HCT116 (cell line): Measurements from ENCODE around the gene PCDH20. TPM values are rescaled to one million over a fixed set of nuclear protein-coding genes. Genes with fewer than 3 reads are reported as not detected.
"Not testable (repeated sequence)": the region's sequence is repeated elsewhere in the genome, so short reads cannot be mapped to it uniquely, and the experiment has no call there.

Experiments used
- ATAC-seq: fragments of 200-7000 bp; cut with Tn5 transposase; 2 replicates; pipeline ENCODE4 v1.9.1; 2020; ENCODE audit warnings: mild to moderate bottlenecking, moderate library complexity
- BruUV-seq: library from RNA; stranded (reverse); fragments of 400-500 nt; replicated peaks from 2 replicates; lab custom pipeline; 2021; lab: Mats Ljungman, UMichigan
- CTCF ChIA-PET: fragments of 300-600 bp; sonication (Branson Sonifier 250); formaldehyde crosslinking; loops from one replicate; lab custom pipeline; 2021; ENCODE audit warnings: antibody characterized with exemption; lab: Charles Lee
- POLR2A ChIA-PET: fragments of 300-600, 350-600 bp; sonication (Branson Sonifier 250); formaldehyde crosslinking; loops from one replicate; lab custom pipeline; 2021; ENCODE audit warnings: antibody characterized with exemption; lab: Charles Lee
- RAD21 ChIA-PET, 2 experiments: fragments of 300-600 bp; sonication (Branson Sonifier 250); formaldehyde crosslinking; loops; one replicate each; lab custom pipeline; 2023; ENCODE audit warnings: low total read pairs in 2 of 2; ENCODE audit not compliant: uncharacterized antibody in 2 of 2, unreplicated experiment in 2 of 2, low non-redundant PET in 1 of 2; lab: Charles Lee
- DNase-seq: peaks from one replicate; pipeline ENCODE4 v3.0.0-alpha.2; 2010; ENCODE audit warnings: low read depth, low spot score
- H2AFZ ChIP-seq: fragments of 200-600 bp; shearing (Covaris generic), sonication (generic); 2 replicates; pipeline ENCODE4 v1.6.1; 2017; ENCODE audit warnings: low read depth, mixed run types, mixed read lengths, antibody characterized with exemption, low read length; ENCODE audit not compliant: poor library complexity, severe bottlenecking
- H3K27ac ChIP-seq: 2 replicates; pipeline ENCODE4 v1.5.1; 2012; ENCODE audit warnings: low read depth, low read length
- H3K27me3 ChIP-seq: fragments of 200-600 bp; sonication (generic); 2 replicates; pipeline ENCODE4 v1.6.1; 2016; ENCODE audit warnings: mixed run types, low read length, mixed read lengths; ENCODE audit not compliant: insufficient read depth
- H3K36me3 ChIP-seq, 2 experiments: fragments of 200-500 bp in 1 of 2; fragments of 200-600 bp in 1 of 2; sonication (Bioruptor generic) in 1 of 2; sonication (generic) in 1 of 2; 2 replicates each; pipeline versions ENCODE4 v1.5.1 to v1.6.1; 2014 to 2016; ENCODE audit warnings: low read length in 2 of 2, inconsistent platforms in 1 of 2, mixed read lengths in 1 of 2, mixed run types in 1 of 2; ENCODE audit not compliant: insufficient read depth in 2 of 2, control insufficient read depth in 1 of 2
- H3K4me1 ChIP-seq, 2 experiments: fragments of 200-600 bp in 1 of 2; sonication (generic) in 1 of 2; 2 replicates each; pipeline versions ENCODE4 v1.5.1 to v1.6.1; 2012 to 2017; ENCODE audit warnings: low read length in 2 of 2, inconsistent platforms in 1 of 2, mild to moderate bottlenecking in 1 of 2, mixed read lengths in 1 of 2, mixed run types in 1 of 2, moderate library complexity in 1 of 2; ENCODE audit not compliant: insufficient read depth in 2 of 2, control insufficient read depth in 1 of 2
- H3K4me2 ChIP-seq: fragments of 200-600 bp; sonication (generic); 2 replicates; pipeline ENCODE4 v1.6.1; 2017; ENCODE audit warnings: mixed run types, low read length, mixed read lengths
- H3K4me3 ChIP-seq, 2 experiments: fragments of 200-600 bp in 1 of 2; sonication (generic) in 1 of 2; replicated peaks in 1 of 2; 2 replicates each; pipeline ENCODE4 v1.5.1; 2011 to 2016; ENCODE audit warnings: low read length in 2 of 2, control low read depth in 1 of 2, low read depth in 1 of 2, mild to moderate bottlenecking in 1 of 2, mixed read lengths in 1 of 2, mixed run types in 1 of 2
- H3K79me2 ChIP-seq: fragments of 200-600 bp; sonication (generic); 2 replicates; pipeline ENCODE4 v1.6.1; 2017; ENCODE audit warnings: mild to moderate bottlenecking, mixed run types, low read length, moderate library complexity, mixed read lengths; ENCODE audit not compliant: insufficient read depth
- H3K9ac ChIP-seq: fragments of 200-600 bp; sonication (generic); 2 replicates; pipeline ENCODE4 v1.6.1; 2016; ENCODE audit warnings: low read length, mixed read lengths
- H3K9me2 ChIP-seq: fragments of 200-600 bp; sonication (generic), shearing (Covaris generic); 2 replicates; pipeline ENCODE4 v1.6.1; 2017; ENCODE audit warnings: mixed run types, mild to moderate bottlenecking, moderate library complexity; ENCODE audit not compliant: insufficient read depth
- H3K9me3 ChIP-seq, 2 experiments: fragments of 200-500 bp in 1 of 2; fragments of 200-600 bp in 1 of 2; sonication (Bioruptor generic) in 1 of 2; sonication (generic) in 1 of 2; 2 replicates each; pipeline ENCODE4 v1.6.1; 2014 to 2017; ENCODE audit warnings: low read length in 2 of 2, mixed read lengths in 2 of 2, inconsistent platforms in 1 of 2, low read depth in 1 of 2, mild to moderate bottlenecking in 1 of 2, mixed run types in 1 of 2, moderate library complexity in 1 of 2; ENCODE audit not compliant: control insufficient read depth in 1 of 2, insufficient read depth in 1 of 2
- H4K20me1 ChIP-seq: fragments of 200-600 bp; sonication (generic), shearing (Covaris generic); 2 replicates; pipeline ENCODE4 v1.6.1; 2017; ENCODE audit warnings: mixed run types, mild to moderate bottlenecking, moderate library complexity; ENCODE audit not compliant: insufficient read depth
- ATF3 ChIP-seq: IDR thresholded peaks from 2 replicates; pipeline ENCODE4 v1.6.1; 2012
- CBX3 ChIP-seq: IDR thresholded peaks from 2 replicates; pipeline ENCODE4 v1.6.1; 2012; ENCODE audit warnings: low read depth
- EGR1 ChIP-seq: IDR thresholded peaks from 2 replicates; pipeline ENCODE4 v1.6.1; 2012; ENCODE audit warnings: low read depth
- EZH2phosphoT487 ChIP-seq: fragments of 200-600 bp; IDR thresholded peaks from 2 replicates; pipeline ENCODE4 v1.6.1; 2018; ENCODE audit warnings: antibody characterized with exemption, borderline replicate concordance
- POLR2A ChIP-seq: IDR thresholded peaks from 2 replicates; pipeline ENCODE4 v1.7.0; 2011; ENCODE audit warnings: borderline replicate concordance; ENCODE audit not compliant: insufficient read depth, insufficient read length; ENCODE audit errors: extremely low read depth
- POLR2AphosphoS5 ChIP-seq: IDR thresholded peaks from 2 replicates; pipeline ENCODE4 v1.6.1; 2011; ENCODE audit warnings: mild to moderate bottlenecking, low read depth, low read length, moderate library complexity
- ZBTB33 ChIP-seq: IDR thresholded peaks from 2 replicates; pipeline ENCODE4 v1.6.1; 2011; ENCODE audit warnings: mild to moderate bottlenecking, low read length, moderate library complexity; ENCODE audit not compliant: insufficient replicate concordance; ENCODE audit errors: extremely low read depth
- intact Hi-C: fragments of 100-400 bp; cut with micrococcal nuclease; formaldehyde crosslinking; loops from 2 replicates; pipeline ENCODE4 v1.10.0; 2022
- total RNA-seq: library from RNA; stranded (reverse); gene quantifications from one replicate; pipeline ENCODE4 v1.2.1, GENCODE V29; 2021; ENCODE audit not compliant: unreplicated experiment

The PCDH20 gene
- total RNA-seq, 1 experiment from 2014 or later: not detected

GRCh38 chr13:61383111-61383510, 32.5 kb downstream of the PCDH20 start:
- ChIA-PET RAD21 (no interaction called here), CTCF (no interaction called here), POLR2A (no interaction called here)
- Histone ChIP-seq H3K27ac (no peak overlapping the region), H3K9me3 (no peaks in the 10 kb centered on the region), H3K4me2 (no peak overlapping the region), H3K79me2 (no peaks in the 10 kb centered on the region), H3K4me3 (no peak overlapping the region), H3K9ac (no peak overlapping the region), H3K9me2 (no peaks in the 10 kb centered on the region), H3K4me1 (no peaks in the 10 kb centered on the region), H3K36me3 (no peaks in the 10 kb centered on the region), H3K27me3 (no peaks in the 10 kb centered on the region), H2AFZ (no peak overlapping the region), H4K20me1 (no peaks in the 10 kb centered on the region)
- intact Hi-C loops: no loop called here
- no peak for ATAC-seq
- BruUV-seq: no TSS peak
- no peak for DNase-seq
- no peak for TF ChIP-seq ZBTB33
- TF ChIP-seq ATF3: no peak
- TF ChIP-seq, all 23 proteins: peak for 0

- TF ChIP-seq POLR2A (no peak), EGR1 (no peak), EZH2phosphoT487 (no peak), POLR2AphosphoS5 (no peak), CBX3 (no peak)
- intact Hi-C loops: no loop called here
- H3K4me2 ChIP-seq: no peak overlapping the region
- no peak for ATAC-seq
- no peak for DNase-seq
- ChIA-PET RAD21 (no interaction called here), POLR2A (no interaction called here), CTCF (no interaction called here)
- H3K4me1 ChIP-seq: no peaks in the 10 kb centered on the region
- H3K27ac ChIP-seq: no peak overlapping the region
- H4K20me1 ChIP-seq: no peaks in the 10 kb centered on the region
- no peaks in the 10 kb centered on the region for H3K9me2 ChIP-seq
- H3K79me2 ChIP-seq: no peaks in the 10 kb centered on the region
- no peak overlapping the region for H2AFZ ChIP-seq
- no peak overlapping the region for H3K4me3 ChIP-seq
- no peaks in the 10 kb centered on the region for H3K9me3 ChIP-seq
- no TSS peak for BruUV-seq
- no peaks in the 10 kb centered on the region for H3K27me3 ChIP-seq
- no peaks in the 10 kb centered on the region for H3K36me3 ChIP-seq
- H3K9ac ChIP-seq: no peak overlapping the region
These were observed 45.1 kb downstream of the PCDH20 start for GRCh38 chr13:61370520-61370919.

- H3K4me3 ChIP-seq, H3K4me2 ChIP-seq, DNase-seq, H2AFZ ChIP-seq, H3K27me3 ChIP-seq, ATAC-seq, H3K36me3 ChIP-seq, CTCF ChIA-PET, H3K79me2 ChIP-seq, POLR2A ChIA-PET, RAD21 ChIA-PET, H3K9me3 ChIP-seq, BruUV-seq, H3K9me2 ChIP-seq, H3K4me1 ChIP-seq, H3K9ac ChIP-seq, H3K27ac ChIP-seq, H4K20me1 ChIP-seq, intact Hi-C loops: not testable (repeated sequence)
These were observed 51.0 kb downstream of the PCDH20 start for GRCh38 chr13:61364690-61365089.
